Testis (tissue), 3 donors: ENCODE measurements around the gene CA7. TPM values are rescaled to one million over a fixed set of nuclear protein-coding genes. Genes with fewer than 3 reads are reported as not detected.

Experiments used
- DNase-seq: peaks from one replicate; pipeline ENCODE4 v3.0.0-alpha.2; 2019
- H3K27ac ChIP-seq, 2 donors: fragments of 200-600 bp; sonication (generic); one replicate each; pipeline ENCODE4 v1.5.1; 2019
- H3K27me3 ChIP-seq: fragments of 200-600 bp; sonication (generic); one replicate; pipeline ENCODE4 v1.5.1; 2019
- H3K36me3 ChIP-seq: fragments of 200-600 bp; sonication (generic); one replicate; pipeline ENCODE4 v1.5.1; 2017; ENCODE audit warnings: low read depth; ENCODE audit errors: missing control alignments
- H3K4me1 ChIP-seq: fragments of 200-600 bp; sonication (generic); one replicate; pipeline ENCODE4 v1.5.1; 2019
- H3K4me3 ChIP-seq, 2 donors: fragments of 200-600 bp; sonication (generic); one replicate each; pipeline ENCODE4 v1.5.1; 2017 to 2019
- H3K9me3 ChIP-seq: fragments of 200-600 bp; sonication (generic); one replicate; pipeline ENCODE4 v1.5.1; 2017
- CTCF ChIP-seq, 3 experiments: fragments of 450-650 bp in 2 of 3; fragments of 200-600 bp in 1 of 3; sonication (generic) in 1 of 3; IDR thresholded peaks; one replicate each; pipeline ENCODE4 v1.5.1; 2016 to 2019; ENCODE audit warnings: antibody characterized with exemption in 3 of 3, mild to moderate bottlenecking in 2 of 3, moderate library complexity in 1 of 3
- POLR2A ChIP-seq: fragments of 450-650 bp; IDR thresholded peaks from one replicate; pipeline ENCODE4 v1.6.1; 2017; ENCODE audit warnings: antibody characterized with exemption, mild to moderate bottlenecking, moderate library complexity
- WGBS, 2 donors: methylation state at CpG; one replicate each; pipeline ENCODE4 v1.1.5; 2018; 5-methylcytosine and 5-hydroxymethylcytosine counted together
- intact Hi-C: fragments of 100-400 bp; cut with DNase I; formaldehyde crosslinking; loops from one replicate; pipeline ENCODE4 v1.15.1; 2023; ENCODE audit warnings: low total_unique reads
- polyA plus RNA-seq: library from polyadenylated mRNA; stranded (reverse); fragments of 350-450 nt; fragmentation: Illumina TruSeq; extraction: RNeasy Lipid Tissue Mini Kit (QIAGEN cat#74804); gene quantifications from one replicate; pipeline ENCODE4 v1.2.3, GENCODE V29; 2014; ENCODE audit warnings: low read depth, low replicate concordance; ENCODE audit not compliant: insufficient read depth
- total RNA-seq, 2 donors: library from RNA; depleted of rRNA; stranded (reverse); fragments of >200 nt; gene quantifications; one replicate each; pipeline ENCODE4 v1.2.3, GENCODE V29; 2016

CA7 gene
- total and polyA plus RNA-seq, 3 donors from 2014 or later = 1.2 to 1.9 (median 1.4) TPM

GRCh38 chr16:66802159-66802558 lies 42.1 kb upstream of the CA7 start:
- WGBS, 2 donors = 58 to 83% methylated on average over 4 to 5 of the region's 5 CpGs
- intact Hi-C loops = no loop called here
- Histone ChIP-seq H3K36me3 (no peaks in the 10 kb centered on the region), H3K27me3 (no peaks in the 10 kb centered on the region), H3K27ac (no peak overlapping the region), H3K4me1 (no peaks in the 10 kb centered on the region), H3K4me3 (peak overlapping the region; percentile 49 to 59), H3K9me3 (no peaks in the 10 kb centered on the region)
- TF ChIP-seq CTCF (IDR thresholded peaks at IDR 0.05) = no peak
- TF ChIP-seq POLR2A = no peak
- peak; percentile 26 for DNase-seq

DNA sequence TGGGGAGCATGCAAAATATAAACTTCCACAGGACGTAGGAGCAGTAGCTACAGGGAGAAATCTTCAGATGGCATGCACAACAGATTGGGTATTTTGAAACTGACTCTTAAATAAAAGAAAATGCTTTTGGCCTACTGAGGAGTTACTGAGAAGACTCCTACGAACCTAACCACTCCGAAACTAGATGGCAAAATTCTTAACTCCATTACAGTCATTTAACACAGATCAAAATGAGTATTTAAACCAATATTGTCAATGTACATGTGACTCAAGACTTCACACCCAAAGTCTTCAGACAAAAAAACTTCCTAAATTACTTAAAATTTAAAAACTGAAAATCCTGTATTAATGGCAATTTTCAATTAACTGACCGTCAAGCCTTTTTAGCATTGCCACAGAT lies 34.4 kb upstream of the CA7 start:
- 91 to 96% methylated on average over 4 of the region's 4 CpGs for WGBS, 2 donors
- no peaks in the 10 kb centered on the region for H3K9me3 ChIP-seq
- H3K36me3 ChIP-seq = no peaks in the 10 kb centered on the region
- no peak overlapping the region for H3K4me3 ChIP-seq
- H3K27me3 ChIP-seq = no peaks in the 10 kb centered on the region
- no peak for DNase-seq
- TF ChIP-seq POLR2A (no peak), CTCF (IDR thresholded peaks at IDR 0.05) (no peak)
- no peak overlapping the region for H3K27ac ChIP-seq
- no peaks in the 10 kb centered on the region for H3K4me1 ChIP-seq
- intact Hi-C loops = no loop called here

GRCh38 chr16:66810391-66810790 lies 33.8 kb upstream of the CA7 start:
- Histone ChIP-seq H3K4me1 (no peaks in the 10 kb centered on the region), H3K27ac (no peak overlapping the region), H3K4me3 (no peak overlapping the region), H3K9me3 (no peaks in the 10 kb centered on the region), H3K36me3 (no peaks in the 10 kb centered on the region), H3K27me3 (no peaks in the 10 kb centered on the region)
- intact Hi-C loops = no loop called here
- TF ChIP-seq POLR2A (no peak), CTCF (IDR thresholded peaks at IDR 0.05) (no peak)
- 92 to 97% methylated on average over 4 of the region's 4 CpGs for WGBS, 2 donors
- no peak for DNase-seq

DNA sequence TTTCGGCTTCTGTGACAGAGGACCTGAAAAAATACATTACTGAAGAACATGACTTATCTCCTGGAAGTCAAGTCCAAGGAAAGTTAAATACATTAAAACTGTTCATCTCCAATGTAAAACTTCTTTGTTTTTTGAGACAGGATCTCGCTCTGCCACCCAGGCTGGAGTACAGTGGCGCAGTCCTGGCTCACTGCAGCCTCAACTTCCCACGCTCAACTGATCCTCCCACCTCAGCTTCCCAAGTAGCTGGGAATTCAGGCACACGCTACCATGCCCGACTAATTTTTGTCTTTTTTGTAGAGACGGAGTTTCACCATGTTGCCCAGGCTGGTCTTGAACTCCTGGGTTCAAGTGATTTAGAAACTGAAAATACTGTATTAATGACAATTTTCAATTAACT lies 33.2 kb upstream of the CA7 start:
- Histone ChIP-seq H3K27ac (no peak overlapping the region), H3K4me3 (no peak overlapping the region), H3K36me3 (no peaks in the 10 kb centered on the region), H3K27me3 (no peaks in the 10 kb centered on the region), H3K4me1 (no peaks in the 10 kb centered on the region), H3K9me3 (no peaks in the 10 kb centered on the region)
- TF ChIP-seq CTCF (IDR thresholded peaks at IDR 0.05) = no peak
- TF ChIP-seq POLR2A = no peak
- no peak for DNase-seq
- 96 to 97% methylated on average over 7 of the region's 7 CpGs for WGBS, 2 donors
- intact Hi-C loops = no loop called here

- TF ChIP-seq CTCF (IDR thresholded peaks at IDR 0.05) = no peak
- no peak for TF ChIP-seq POLR2A
- DNase-seq = no peak
- Histone ChIP-seq H3K27me3 (no peaks in the 10 kb centered on the region), H3K27ac (no peak overlapping the region), H3K4me1 (no peaks in the 10 kb centered on the region), H3K9me3 (no peaks in the 10 kb centered on the region), H3K4me3 (no peak overlapping the region), H3K36me3 (no peaks in the 10 kb centered on the region)
- intact Hi-C loops = no loop called here
- WGBS, 2 donors = 76 to 82% methylated on average over 2 of the region's 2 CpGs
Measured at GRCh38 chr16:66814734-66815133, 29.5 kb upstream of the CA7 start.
